SK-N-MC (cell line): Measurements from ENCODE around the gene BTBD10.

Experiments used
- EZH2 ChIP-seq: fragments of 200-600 bp; sonication (generic); IDR thresholded peaks from one replicate; pipeline ENCODE4 v1.6.1; 2017; ENCODE audit warnings: antibody characterized with exemption
- FOXP2 ChIP-seq: optimal IDR thresholded peaks from 2 replicates; pipeline ENCODE3; 2011; ENCODE audit warnings: mild to moderate bottlenecking, moderate library complexity; ENCODE audit not compliant: insufficient read depth; ENCODE audit errors: extremely low read length, control extremely low read depth
- POLR2AphosphoS5 ChIP-seq: IDR thresholded peaks from 2 replicates; pipeline ENCODE4 v1.6.1; 2012; ENCODE audit warnings: mild to moderate bottlenecking, low read depth, low read length, borderline replicate concordance

DNA sequence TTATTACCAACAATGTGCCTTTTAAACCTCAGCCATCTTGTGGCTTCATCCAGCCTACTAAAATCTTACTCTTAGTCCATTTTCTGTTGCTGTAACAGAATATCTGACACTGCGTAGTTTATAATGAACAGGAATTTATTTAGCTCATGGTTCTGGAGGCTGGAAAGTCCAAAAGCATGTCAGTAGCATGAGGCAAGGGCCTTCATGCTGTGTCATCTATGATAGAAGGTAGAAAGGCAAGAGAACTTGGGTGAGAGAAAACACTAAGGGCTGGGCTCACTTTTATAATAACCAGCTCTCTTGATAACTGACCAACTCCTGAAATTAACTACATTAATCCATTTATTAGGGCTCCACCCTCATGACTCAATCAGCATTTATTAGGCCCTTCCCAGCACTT, 13.5 kb downstream of the BTBD10 start:
- no peak for TF ChIP-seq POLR2AphosphoS5
- TF ChIP-seq EZH2, result no peak
- no peak for TF ChIP-seq FOXP2
